Stimulated activated CD8-positive, alpha-beta memory T cell treated with anti-CD3 and anti-CD28 coated beads, Interleukin-15, amount 100 ng/mL, for 1 hour (primary cell): ENCODE data around the gene FBN1.

ENCODE experiments used
- DNase-seq: peaks from one replicate; pipeline ENCODE4 v3.0.0-alpha.2; 2020; ENCODE audit warnings: low read depth

FBN1 gene

DNA sequence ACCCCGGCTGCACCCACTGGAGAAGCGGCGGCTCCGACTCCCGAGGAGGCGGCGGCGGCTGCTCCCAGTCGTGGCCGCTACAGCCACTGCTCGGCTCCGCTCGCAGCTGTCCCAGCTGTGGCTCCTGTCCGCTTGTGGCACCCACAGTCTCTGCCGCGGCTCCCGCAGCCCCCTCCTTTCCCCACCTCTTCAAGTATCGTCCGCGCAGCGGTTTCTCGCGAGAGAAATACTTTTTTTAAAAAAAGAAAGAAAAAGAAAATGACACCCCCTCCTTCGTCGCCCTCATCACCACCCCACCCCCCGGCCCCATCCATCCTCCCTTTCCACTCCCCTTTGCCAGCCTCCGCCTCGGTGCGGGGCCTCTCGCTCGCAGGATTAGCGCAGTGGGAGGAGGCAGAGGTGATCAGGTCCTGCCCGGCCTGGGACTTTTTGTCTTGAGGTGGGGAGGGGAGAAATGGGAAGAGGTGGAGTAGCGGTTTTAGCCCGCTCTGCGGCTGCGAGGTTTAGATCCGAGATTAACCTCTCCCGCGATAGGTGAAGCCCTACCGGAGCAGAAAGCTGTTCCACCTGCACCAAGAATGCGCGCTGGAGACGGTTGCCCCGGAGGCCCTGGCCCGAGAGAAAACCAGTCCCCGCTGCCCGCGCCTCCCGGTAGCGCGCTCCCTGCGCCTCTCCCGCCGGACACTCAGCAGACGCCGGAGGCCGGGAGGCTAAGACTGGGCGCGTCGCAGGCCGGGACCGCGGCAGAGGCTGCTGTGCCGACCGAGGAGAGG, at the start of gene FBN1:
Gene FBN1 (minus strand): TSS at position 152 of the 773 bp plus-strand sequence. CDS start 940 bp downstream, outside the sequence.
- DNase-seq: no peak

DNA sequence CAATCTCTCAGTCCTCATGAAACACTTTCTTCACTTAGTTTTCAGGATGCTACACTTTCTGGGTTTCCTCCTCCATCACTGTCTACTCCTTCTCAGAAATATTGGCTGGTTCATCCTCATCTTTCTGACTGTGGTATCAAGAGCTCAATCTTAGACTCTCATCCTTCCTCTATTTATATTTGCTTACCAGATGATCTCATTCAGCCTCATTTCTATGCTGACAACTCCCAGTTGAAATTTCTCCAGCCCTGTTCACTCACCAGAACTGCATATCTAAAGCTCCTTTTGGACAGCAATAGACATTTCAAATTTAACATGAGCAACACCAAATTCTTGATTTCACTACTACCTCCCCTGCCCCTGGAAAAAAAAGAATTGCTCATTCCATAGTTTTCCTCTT, 48.0 kb upstream of the FBN1 start:
- DNase-seq: no peak

DNA sequence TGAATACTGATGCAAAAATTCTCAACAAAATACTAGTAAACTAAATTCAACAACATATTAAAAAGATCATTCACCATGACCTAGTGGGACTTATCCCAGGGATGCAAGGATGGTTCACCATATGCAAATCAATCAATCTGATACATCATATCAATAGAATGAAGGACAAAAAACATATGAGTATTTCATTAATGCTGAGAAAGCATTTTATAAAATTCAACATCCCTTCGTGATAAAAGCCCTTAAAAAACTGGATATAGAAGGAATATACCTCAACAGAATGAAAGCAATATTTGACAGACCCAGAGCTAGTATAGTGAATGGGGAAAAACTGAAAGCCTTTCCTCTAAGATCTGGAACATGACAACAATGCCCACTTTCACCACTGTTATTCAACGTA, 43.0 kb upstream of the FBN1 start:
- no peak for DNase-seq

DNA sequence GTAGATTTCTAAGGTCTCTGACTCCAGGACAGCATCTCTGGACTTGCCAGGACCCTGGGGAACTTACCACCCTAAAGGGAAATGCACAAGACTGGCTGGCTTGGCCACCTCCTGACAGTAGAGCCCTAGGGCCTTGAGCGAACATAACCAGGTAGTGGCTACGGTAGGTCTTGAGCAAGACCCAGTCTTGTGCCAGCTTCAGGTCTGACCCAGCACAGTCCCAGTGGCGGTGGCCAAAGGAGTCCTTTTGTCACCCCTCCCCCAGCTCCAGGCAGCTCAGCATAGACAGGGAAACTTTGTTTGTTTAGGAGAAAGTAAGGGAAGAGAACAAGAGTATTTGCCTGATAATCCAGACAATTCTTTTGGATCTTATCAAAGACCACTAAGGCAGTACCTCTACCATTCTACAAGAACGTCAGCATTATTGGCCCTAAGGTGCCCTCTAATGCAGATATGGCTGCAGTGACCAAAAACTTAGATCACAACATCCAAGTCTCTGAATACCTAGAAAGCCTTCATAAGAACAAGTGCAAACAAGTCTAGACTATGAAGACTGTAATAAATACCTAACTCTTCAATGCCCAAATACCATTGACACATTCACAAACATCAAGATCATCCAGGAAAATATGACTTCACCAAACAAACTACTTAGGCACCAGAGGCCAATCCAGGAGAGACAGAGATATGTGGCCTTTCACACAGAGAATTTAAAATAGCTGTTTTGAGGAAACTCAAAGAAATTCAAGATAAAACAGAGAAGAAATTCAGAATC, 38.7 kb upstream of the FBN1 start:
- DNase-seq: no peak

DNA sequence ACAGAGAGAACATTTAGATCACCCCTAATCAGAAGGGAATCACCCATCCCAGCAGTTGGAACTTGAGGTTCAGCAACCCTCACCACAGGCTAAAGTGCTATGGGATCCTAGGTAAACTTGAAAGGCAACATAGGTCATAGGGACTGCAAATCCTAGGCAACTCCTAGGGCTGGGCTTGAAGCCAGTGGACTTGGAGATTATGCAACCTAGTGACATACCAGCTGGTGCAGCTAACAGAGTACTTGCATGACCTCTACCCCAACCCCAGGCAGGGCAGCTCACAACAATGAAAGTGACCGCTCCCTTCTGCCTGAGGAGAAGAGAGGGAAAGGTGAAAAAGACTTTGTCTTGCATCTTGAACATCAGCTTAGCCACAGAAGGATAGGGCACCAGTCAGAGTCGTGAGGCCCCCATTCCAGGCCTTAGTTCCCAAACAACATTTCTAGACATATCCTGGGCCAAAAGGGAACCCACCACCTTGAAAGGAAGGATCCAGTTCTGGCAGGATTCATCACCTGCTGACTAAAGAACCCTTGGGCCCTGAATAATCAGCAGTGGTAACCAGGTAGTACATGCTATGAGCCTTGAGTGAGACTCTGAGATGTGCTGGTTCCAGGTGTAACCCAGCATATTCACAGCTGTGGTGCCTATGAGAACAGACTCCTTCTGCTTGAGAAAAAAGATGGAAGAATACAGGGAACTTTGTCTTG, 37.6 kb upstream of the FBN1 start:
- no peak for DNase-seq

DNA sequence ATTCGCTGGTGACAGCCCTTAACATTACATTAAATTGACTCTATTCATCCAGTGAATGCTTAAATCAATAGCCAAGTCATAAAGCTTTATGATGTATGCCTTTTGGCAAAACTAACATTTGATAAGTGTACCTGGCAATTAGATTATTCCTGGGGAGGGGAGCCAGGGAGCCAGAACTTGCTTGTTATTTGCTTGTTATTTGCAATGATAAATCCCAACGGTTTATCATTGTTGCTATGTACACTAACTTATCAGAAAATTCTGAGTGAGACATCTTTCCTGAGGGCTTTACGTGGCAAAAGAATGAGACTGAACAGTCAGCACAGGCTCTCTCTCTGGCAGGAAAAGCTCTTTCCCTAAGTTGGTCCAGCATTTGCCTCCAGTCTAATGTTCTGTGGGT, 35.8 kb upstream of the FBN1 start:
- DNase-seq: no peak

DNA sequence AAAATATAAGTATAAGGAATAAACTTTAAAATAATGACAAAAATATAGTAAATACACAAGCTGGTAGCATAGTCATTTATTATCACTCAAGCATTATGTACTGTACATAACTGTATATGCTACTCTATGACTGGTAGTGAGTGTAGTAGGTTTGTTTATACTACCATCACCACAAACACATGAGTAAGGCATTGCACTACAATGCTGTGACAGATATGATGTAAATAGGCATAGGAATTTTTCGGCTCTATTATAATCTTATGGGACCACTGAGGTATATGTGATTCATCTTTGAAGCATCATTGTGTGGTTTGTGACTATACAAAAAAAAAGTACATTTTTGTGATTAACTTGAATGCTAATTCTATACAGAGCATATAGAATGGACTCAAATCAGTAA, 35.3 kb upstream of the FBN1 start:
- DNase-seq: no peak

DNA sequence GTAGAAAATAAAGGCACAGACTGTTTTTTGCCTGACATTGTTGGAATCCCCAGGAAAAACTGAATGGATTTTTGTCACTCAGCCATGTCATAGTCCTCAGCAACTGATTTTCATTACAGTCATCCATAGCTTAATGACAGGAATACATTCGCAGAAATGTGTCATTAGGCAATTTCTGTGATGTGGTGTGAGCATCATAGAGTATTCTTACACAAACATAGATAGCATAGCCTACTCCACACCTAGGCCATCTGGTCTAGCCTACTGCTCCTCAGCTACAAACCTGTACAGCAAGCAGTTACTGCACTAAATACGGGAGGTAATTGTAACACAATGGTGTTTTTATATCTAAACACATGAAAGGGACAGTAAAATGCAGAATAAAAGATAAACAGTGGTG, 34.4 kb upstream of the FBN1 start:
- no peak for DNase-seq

DNA sequence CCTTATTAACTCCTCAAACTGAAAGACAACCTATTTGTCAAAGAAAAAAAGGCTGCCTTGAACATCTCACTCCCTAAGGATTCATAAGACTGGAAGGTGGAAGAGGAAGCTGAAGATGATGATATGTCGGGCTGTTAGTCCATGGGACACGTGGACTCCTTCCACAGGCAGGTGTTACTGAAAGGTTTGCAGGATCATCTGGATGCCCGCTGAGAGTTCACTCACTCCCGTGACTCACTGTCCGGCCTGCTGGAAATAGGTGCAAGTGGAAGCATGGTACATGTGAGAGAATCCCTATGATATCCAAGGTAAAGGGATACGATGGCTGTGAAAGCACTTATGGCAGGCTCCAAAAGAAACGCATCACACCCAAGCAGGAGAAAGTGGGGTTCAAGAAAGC, 33.3 kb upstream of the FBN1 start:
- no peak for DNase-seq

DNA sequence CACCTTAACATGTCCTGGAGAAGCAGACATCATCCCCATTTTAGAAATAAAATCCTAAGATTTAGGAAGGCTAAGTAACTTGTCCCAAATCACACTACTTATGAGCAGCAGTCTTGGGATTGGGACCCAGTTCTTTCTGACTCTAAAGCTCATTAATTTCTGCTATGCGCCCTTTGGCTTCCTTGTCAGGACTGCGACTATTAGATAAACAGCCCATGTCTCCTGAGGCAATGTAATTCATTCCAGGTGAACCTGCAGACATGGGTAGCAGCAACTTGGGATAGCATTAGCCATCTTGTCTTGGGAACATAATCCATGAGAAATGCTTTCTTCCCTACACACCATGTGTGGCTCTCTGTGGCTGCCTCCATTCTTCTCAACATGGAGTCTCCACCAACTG, 32.3 kb upstream of the FBN1 start:
- no peak for DNase-seq

DNA sequence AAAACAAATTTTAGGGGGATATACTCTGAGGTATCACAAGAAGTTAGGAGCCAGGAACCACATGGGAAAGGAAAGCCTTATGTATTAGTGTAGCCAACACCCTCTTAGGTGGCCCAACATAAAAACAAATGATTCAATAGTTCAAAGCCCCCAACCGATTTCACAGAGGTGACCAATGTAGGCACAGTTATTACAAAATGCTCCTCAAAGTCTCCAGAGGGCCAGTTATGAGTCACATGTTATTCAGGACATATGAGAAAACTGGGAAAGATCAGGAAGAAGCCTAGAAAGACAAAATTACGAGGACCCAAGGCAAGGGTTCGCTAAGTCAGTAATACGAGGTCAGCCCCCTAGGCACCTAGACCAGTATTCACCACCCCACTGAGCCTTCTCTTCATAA, 29.9 kb upstream of the FBN1 start:
- no peak for DNase-seq

DNA sequence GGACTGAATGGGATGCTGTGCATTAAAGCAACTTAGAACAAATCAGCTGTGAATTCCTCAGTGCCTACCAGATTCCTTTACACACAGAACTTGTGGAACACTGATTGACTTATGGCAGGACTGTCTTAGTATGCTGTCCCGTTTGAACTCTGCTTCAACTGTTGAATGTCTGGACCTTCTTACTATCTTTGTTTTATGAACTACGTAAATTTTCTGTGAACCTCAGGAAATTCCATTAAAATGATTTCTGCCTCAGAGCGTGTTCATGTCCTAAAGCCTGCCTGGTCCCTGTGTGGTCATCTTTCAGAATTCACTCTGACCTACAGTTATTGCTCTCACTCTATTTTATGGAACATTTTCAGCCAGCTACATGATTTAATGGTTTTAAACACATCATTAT, 29.4 kb upstream of the FBN1 start:
- no peak for DNase-seq

DNA sequence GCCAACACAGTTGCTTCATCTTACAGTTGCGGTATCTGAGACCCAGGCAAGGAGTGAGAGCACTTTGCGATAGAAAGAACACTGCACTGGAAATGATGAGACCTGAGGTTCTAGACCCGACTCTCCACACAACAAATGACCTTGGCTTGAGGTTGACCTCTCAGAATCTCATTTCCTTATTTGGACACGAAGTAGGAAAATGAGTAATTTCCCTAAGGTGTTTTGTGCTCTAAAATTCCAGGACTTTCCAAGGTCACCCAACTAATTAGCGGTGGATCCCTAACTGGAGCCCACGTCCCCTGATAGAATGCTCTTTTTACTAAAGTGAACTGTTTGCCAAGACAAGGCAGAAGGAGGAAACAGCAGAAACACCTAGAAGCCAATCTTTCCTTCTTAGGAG, 26.7 kb upstream of the FBN1 start:
- DNase-seq: no peak

DNA sequence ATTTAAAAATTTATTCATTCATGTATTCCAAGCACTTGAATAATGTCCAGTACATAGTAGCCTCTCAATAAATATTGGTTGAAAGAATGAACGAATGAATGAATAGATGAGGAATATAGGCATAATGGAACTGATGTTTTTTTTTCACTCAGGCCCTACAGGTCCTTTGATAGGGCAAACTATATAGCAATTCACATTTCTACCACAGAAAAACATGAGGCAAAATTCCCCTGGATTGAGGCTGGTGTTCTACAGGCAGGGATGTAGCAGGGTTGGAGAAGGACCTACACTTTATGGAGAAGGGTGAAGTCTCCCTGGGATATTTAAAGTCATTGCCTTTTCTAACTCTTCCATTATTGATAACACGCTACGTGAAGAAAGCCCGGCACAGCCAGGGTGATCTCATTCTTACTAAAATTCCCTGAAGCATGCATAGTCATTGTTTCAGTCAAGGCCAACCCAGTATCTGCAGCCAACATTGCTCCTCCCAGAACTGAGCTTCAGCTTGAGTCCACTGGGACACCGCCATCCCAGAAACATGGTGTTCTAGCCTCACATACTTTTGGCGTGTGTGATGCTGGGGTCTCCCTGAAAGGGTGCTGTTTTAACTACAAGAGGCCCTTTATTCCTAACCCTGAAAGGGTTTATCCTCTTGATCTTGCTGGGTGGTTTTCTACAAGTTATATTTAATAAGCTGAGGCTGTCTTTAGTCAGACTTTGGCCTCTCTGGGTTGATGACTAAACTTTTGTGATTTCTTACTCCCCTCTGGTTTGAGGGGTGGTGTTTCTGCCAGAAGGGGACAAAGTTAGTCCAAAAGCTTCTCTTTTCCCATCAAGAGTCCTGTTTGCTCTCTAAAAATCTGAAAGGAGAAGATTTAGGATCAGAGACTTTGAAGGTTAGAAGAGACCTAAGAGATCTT, 25.9 kb upstream of the FBN1 start:
- DNase-seq: no peak

DNA sequence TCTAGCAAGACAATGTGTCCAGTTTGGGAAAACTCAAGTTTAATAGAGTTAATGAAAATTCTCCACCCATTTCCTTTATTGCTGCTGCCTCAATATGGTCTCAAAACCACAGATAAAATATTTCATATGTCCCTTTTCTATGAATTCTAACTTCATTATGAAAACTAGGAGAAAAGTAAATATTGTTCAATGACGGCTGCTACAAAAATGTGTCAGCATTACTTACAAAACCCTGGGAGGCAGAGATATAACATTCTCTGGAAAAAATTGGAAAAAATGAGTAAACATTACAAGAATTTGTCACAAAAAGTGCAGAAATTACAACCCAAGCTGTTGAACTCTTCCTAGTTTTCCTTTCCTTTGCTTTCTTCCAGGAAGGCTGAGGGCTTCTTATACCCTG, 22.2 kb upstream of the FBN1 start:
- DNase-seq: no peak

DNA sequence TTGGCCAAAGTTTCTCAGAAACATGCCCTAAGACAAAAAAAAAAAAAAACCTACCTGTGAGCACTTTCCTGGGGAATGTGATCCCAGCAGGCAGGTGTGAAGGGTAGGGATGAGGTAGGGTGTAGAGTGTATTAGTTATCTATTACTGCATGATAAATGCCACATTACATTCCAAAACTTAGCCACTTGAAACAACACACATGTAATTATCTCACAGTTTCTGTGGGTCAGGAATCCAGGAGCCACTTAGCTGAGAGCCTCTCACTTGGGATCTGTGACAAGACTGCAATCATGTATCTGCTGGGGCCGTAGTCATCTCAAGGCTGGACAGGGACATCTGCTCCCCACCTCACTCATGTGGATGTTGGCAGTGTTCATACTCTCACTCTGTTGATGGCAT, 18.9 kb upstream of the FBN1 start:
- no peak for DNase-seq

DNA sequence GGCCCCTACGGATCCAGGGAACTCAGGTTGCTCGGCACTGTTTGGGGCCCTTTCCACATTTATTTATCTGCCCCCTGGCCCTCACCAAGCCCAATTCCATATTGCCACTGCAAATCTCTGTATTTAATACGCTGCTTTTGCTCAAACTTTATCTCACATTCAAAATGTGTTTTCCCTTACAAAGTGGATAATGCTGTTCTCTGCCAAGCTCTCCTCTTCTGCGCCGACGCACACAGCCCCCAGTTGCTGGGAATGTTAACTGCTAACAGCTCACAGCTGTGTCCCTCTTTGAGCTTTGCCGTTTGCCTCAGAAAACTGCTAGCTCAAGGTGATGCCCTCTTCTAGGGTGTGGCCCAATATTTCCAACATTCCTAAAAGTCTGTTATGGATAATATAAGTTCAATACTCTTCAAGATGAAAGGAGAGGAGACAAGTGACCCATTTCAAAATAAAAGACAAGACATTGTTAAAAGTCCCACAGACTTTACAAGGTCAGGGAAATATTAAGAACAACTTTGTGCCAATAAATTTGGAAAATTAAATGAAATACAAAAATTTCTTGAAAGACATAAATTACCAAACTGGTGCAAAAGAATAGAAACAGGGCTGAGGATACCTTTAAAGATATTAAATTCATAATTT, 12.6 kb upstream of the FBN1 start:
- no peak for DNase-seq

DNA sequence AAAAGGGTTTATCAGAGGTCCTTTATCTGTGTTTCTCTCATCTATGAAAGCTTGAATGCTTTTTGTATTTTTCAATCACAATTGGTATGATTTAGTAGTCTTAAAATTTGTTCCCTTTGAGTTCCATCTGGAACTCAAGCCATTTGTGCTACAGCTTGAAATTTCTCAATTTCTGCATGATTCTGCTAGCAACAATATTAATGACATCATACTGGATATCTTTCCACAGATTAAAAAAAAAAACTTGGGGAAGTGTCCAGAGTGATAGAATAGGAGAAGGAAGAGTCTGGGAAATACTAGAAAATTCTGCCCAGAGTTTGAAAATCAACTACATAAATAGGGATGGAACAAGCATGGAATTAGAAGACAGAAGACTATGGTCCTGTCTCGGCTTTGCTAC, 9.3 kb upstream of the FBN1 start:
- DNase-seq: no peak

DNA sequence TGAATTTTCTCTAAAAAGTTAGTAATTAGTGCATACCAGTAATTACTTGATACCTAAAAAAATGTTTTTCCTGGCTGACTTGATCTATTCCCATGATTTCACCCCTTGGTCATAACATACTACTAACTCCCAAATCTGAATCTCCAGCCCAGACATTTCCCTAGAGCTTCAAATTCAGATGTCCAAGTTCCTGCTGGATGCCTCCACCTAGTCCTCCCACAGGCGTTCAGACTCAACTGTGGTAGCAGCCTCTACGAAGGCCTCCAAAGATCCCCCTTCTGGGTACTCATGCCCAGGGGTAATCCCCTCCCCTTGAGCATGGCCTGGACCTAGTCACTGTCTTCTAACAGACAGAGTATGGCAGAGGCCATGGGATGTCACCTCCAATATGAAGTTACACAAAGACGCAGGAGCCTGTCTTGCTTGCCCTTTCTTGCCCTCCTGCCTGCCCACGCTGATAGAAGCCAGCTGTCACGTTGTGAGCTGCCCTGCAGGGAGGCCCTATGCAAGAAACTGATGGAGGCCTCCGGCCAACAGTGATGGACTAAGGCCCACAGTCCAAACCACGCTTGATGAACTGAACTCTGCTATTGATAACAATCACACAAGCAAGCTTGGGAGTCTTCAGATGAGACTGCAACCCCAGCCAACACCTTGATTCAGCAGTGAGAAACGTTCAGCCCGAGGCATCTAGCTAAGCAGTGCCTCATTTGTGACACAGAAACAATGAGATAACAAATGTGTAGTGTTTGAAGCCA, 8.6 kb upstream of the FBN1 start:
- DNase-seq: no peak

DNA sequence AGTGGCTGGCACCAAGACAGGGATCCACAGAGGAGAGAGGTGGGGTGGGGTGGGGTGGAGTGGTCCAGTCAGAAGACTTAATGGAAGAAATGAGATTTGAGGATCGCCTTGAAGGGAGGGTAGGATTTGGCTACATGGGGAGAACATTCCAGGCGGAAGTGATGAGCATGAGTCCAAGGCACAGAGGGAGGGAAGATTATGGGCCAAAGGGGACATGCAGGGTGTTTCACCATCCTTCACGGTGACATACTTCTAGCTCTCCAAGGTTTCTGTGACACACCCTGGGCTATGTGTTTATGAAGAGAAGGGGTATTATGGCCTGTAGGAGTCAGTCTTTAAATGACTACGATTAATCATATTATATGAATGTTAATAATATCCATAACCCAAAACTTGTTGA, 7.7 kb upstream of the FBN1 start:
- DNase-seq: no peak
